Astrocyte (in vitro differentiated cells and primary cell): ENCODE results near the gene ZNF185. TPM values are rescaled to one million over a fixed set of nuclear protein-coding genes. Genes with fewer than 3 reads are reported as not detected.

Experiments
- DNase-seq: peaks from one replicate; pipeline ENCODE4 v3.0.0-alpha.2; 2010; ENCODE audit warnings: low read depth
- FAIRE-seq: peaks from 2 replicates; lab custom pipeline; 2011; peaks lifted over from hg19 to GRCh38; lab: Jason Lieb, UNC
- H2AFZ ChIP-seq: 2 replicates; pipeline ENCODE4 v1.6.0; 2012; ENCODE audit warnings: low read depth, low read length, inconsistent platforms
- H3K27ac ChIP-seq: 2 replicates; pipeline ENCODE4 v1.5.1; 2011; ENCODE audit warnings: low read depth, low read length, inconsistent platforms
- H3K27me3 ChIP-seq: 2 replicates; pipeline ENCODE4 v1.6.0; 2011; ENCODE audit warnings: low read length, inconsistent platforms; ENCODE audit not compliant: insufficient read depth
- H3K36me3 ChIP-seq: 2 replicates; pipeline ENCODE4 v1.5.1; 2011; ENCODE audit warnings: low read length, inconsistent platforms; ENCODE audit not compliant: insufficient read depth
- H3K4me1 ChIP-seq: 2 replicates; pipeline ENCODE4 v1.5.1; 2011; ENCODE audit warnings: low read length, inconsistent platforms; ENCODE audit not compliant: insufficient read depth
- H3K4me2 ChIP-seq: 2 replicates; pipeline ENCODE4 v1.6.0; 2012; ENCODE audit warnings: low read length, inconsistent platforms
- H3K4me3 ChIP-seq: 2 replicates; pipeline ENCODE4 v1.5.1; 2011; ENCODE audit warnings: low read depth, mild to moderate bottlenecking, low read length, inconsistent platforms; ENCODE audit not compliant: insufficient read depth
- H3K79me2 ChIP-seq: 2 replicates; pipeline ENCODE4 v1.6.0; 2012; ENCODE audit warnings: mild to moderate bottlenecking, low read length, inconsistent platforms; ENCODE audit not compliant: insufficient read depth
- H3K9ac ChIP-seq: 2 replicates; pipeline ENCODE4 v1.6.0; 2012; ENCODE audit warnings: mild to moderate bottlenecking, low read length, inconsistent platforms
- H3K9me3 ChIP-seq: 2 replicates; pipeline ENCODE4 v1.5.1; 2012; ENCODE audit warnings: low read depth, mild to moderate bottlenecking, low read length, inconsistent platforms; ENCODE audit not compliant: insufficient read depth
- H4K20me1 ChIP-seq: 2 replicates; pipeline ENCODE4 v1.6.0; 2012; ENCODE audit warnings: low read length, inconsistent platforms; ENCODE audit not compliant: insufficient read depth
- H3K27ac Mint-ChIP-seq: one replicate; pipeline ENCODE4 v1.8.0; 2021; ENCODE audit warnings: mild to moderate bottlenecking, mixed read lengths; ENCODE audit not compliant: unreplicated experiment
- H3K27me3 Mint-ChIP-seq: one replicate; pipeline ENCODE4 v1.8.0; 2021; ENCODE audit warnings: low read depth, mixed read lengths; ENCODE audit not compliant: unreplicated experiment
- H3K36me3 Mint-ChIP-seq: one replicate; pipeline ENCODE4 v1.8.0; 2021; ENCODE audit warnings: low read depth, mixed read lengths; ENCODE audit not compliant: unreplicated experiment
- H3K4me1 Mint-ChIP-seq: one replicate; pipeline ENCODE4 v1.8.0; 2021; ENCODE audit warnings: low read depth, mixed read lengths; ENCODE audit not compliant: unreplicated experiment
- H3K4me3 Mint-ChIP-seq: one replicate; pipeline ENCODE4 v1.8.0; 2021; ENCODE audit warnings: mild to moderate bottlenecking, moderate library complexity, mixed read lengths; ENCODE audit not compliant: unreplicated experiment
- H3K9me3 Mint-ChIP-seq: one replicate; pipeline ENCODE4 v1.8.0; 2021; ENCODE audit warnings: mild to moderate bottlenecking, mixed read lengths; ENCODE audit not compliant: unreplicated experiment
- EZH2 ChIP-seq: IDR thresholded peaks from 2 replicates; pipeline ENCODE4 v1.6.1; 2012; ENCODE audit warnings: mild to moderate bottlenecking, low read length, inconsistent platforms; ENCODE audit not compliant: insufficient read depth
- total RNA-seq: library from RNA; stranded (reverse); gene quantifications from 2 replicates; pipeline ENCODE4 v1.2.1, GENCODE V29; 2021
- TF ChIP-seq, protein P1 (sequence below): IDR thresholded peaks from 2 replicates; pipeline ENCODE4 v1.5.1; 2011; ENCODE audit warnings: low read depth, mild to moderate bottlenecking, inconsistent platforms, low read length, moderate library complexity; ENCODE audit not compliant: insufficient read depth

The ZNF185 gene
- total RNA-seq, 1 donor from 2014 or later = 16.2 TPM

GRCh38 chrX:152913910-152914309 is 16.0 kb downstream of the ZNF185 start:
- Histone ChIP-seq H3K9me3 (no peaks in the 10 kb centered on the region), H3K27ac (no peak overlapping the region), H3K27me3 (no peaks in the 10 kb centered on the region), H4K20me1 (no peaks in the 10 kb centered on the region), H3K36me3 (no peaks in the 10 kb centered on the region), H3K9ac (no peak overlapping the region), H2AFZ (no peak overlapping the region), H3K4me2 (no peak overlapping the region), H3K4me1 (peaks cover 10% of the 10 kb centered on the region), H3K4me3 (no peak overlapping the region), H3K79me2 (no peaks in the 10 kb centered on the region)
- H3K4me1 Mint-ChIP-seq = no peaks in the 10 kb centered on the region
- TF ChIP-seq, protein P1, sequence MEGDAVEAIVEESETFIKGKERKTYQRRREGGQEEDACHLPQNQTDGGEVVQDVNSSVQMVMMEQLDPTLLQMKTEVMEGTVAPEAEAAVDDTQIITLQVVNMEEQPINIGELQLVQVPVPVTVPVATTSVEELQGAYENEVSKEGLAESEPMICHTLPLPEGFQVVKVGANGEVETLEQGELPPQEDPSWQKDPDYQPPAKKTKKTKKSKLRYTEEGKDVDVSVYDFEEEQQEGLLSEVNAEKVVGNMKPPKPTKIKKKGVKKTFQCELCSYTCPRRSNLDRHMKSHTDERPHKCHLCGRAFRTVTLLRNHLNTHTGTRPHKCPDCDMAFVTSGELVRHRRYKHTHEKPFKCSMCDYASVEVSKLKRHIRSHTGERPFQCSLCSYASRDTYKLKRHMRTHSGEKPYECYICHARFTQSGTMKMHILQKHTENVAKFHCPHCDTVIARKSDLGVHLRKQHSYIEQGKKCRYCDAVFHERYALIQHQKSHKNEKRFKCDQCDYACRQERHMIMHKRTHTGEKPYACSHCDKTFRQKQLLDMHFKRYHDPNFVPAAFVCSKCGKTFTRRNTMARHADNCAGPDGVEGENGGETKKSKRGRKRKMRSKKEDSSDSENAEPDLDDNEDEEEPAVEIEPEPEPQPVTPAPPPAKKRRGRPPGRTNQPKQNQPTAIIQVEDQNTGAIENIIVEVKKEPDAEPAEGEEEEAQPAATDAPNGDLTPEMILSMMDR = no peak
- TF ChIP-seq EZH2 = no peak
- H3K9me3 Mint-ChIP-seq = no peaks in the 10 kb centered on the region
- H3K27me3 Mint-ChIP-seq = no peaks in the 10 kb centered on the region
- FAIRE-seq (no peak), DNase-seq (no peak)
- no peak overlapping the region for H3K4me3 Mint-ChIP-seq
- H3K36me3 Mint-ChIP-seq = no peaks in the 10 kb centered on the region
- no peak overlapping the region for H3K27ac Mint-ChIP-seq

- DNase-seq (peak; percentile 52), FAIRE-seq (peak; percentile 85)
- Mint-ChIP-seq H3K27ac (no peak overlapping the region), H3K4me3 (no peak overlapping the region), H3K4me1 (no peaks in the 10 kb centered on the region), H3K9me3 (no peaks in the 10 kb centered on the region), H3K36me3 (peaks cover 2% of the 10 kb centered on the region), H3K27me3 (no peaks in the 10 kb centered on the region)
- no peaks in the 10 kb centered on the region for H3K9me3 ChIP-seq
- H3K79me2 ChIP-seq = no peaks in the 10 kb centered on the region
- peak overlapping the region; percentile 18 for H3K27ac ChIP-seq
- H3K4me1 ChIP-seq = peaks cover 10% of the 10 kb centered on the region
- H3K36me3 ChIP-seq = no peaks in the 10 kb centered on the region
- no peak overlapping the region for H3K4me3 ChIP-seq
- peak overlapping the region; percentile 46 for H3K4me2 ChIP-seq
- H4K20me1 ChIP-seq = no peaks in the 10 kb centered on the region
- TF ChIP-seq EZH2 = no peak
- TF ChIP-seq, protein P1 = peak; percentile 48
- H2AFZ ChIP-seq = no peak overlapping the region
- peak overlapping the region; percentile 50 for H3K9ac ChIP-seq
- no peaks in the 10 kb centered on the region for H3K27me3 ChIP-seq
Observed at GRCh38 chrX:152915541-152916241, 17.8 kb downstream of the ZNF185 start.
